ENCODE measurements around the gene PARVB. TPM values are rescaled to one million over a fixed set of nuclear protein-coding genes. Genes with fewer than 3 reads are reported as not detected.

Gene PARVB
- total RNA-seq, 1 donor from 2014 or later = 197 TPM

DNA sequence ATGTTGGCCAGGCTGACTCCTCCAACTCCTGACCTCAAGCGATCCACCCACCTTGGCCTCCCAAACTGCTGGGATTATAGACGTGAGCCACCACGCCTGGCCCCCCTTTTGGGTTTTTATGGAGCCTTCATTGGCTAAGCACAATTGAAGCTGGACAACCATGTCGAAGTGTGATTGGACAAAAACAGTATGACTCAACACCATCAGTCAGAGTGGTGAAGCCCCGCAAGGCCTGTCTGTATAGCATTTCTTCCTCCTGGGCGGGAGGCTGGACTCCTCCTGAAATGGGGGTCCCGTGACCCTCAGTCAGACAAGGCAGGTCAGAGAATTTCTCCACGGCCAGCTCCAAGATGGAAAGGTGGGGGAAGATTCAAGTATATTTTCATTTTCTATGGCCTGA, 3.1 kb upstream of the PARVB start:
- no peak for DNase-seq (ENCODE audit: missing footprints)
- intact Hi-C loops (cut with DNase I) = loop anchor here (5.0 kb wide), 1 partner anchor 36 kb away; no protein-coding TSS in a partner anchor
- ATAC-seq = no peak

GRCh38 chr22:44023404-44024287, 456 bp upstream of the PARVB start:
- peak; percentile 65 for ATAC-seq
- intact Hi-C loops (cut with DNase I) = loop anchor here (2.0 to 5.0 kb wide), 3 partner anchors 25 to 61 kb away; no protein-coding TSS in a partner anchor
- DNase-seq (ENCODE audit: missing footprints) = peak; percentile 88

- intact Hi-C loops (cut with DNase I) = loop anchor here (1.0 to 2.0 kb wide), 3 partner anchors 43 to 59 kb away; no protein-coding TSS in a partner anchor
- ATAC-seq = no peak
- DNase-seq (ENCODE audit: missing footprints) = peak; percentile 80
Measured at GRCh38 chr22:44025171-44026065, 1.3 kb downstream of the PARVB start.

- ATAC-seq (no peak), DNase-seq (ENCODE audit: missing footprints) (no peak)
- intact Hi-C loops (cut with DNase I) = loop anchor here (1.0 kb wide), 1 partner anchor 42 kb away; no protein-coding TSS in a partner anchor
Measured at GRCh38 chr22:44026066-44026629, 2.0 kb downstream of the PARVB start.

GRCh38 chr22:44026630-44027511, 2.8 kb downstream of the PARVB start:
- ATAC-seq = peak; percentile 52
- DNase-seq (ENCODE audit: missing footprints) = peak; percentile 92
- intact Hi-C loops (cut with DNase I) = loop anchor here (1.0 kb wide), 1 partner anchor 41 kb away; no protein-coding TSS in a partner anchor

GRCh38 chr22:44028091-44028490, 4.0 kb downstream of the PARVB start:
- ATAC-seq (no peak), DNase-seq (ENCODE audit: missing footprints) (no peak)
- intact Hi-C loops (cut with DNase I) = no loop called here

DNA sequence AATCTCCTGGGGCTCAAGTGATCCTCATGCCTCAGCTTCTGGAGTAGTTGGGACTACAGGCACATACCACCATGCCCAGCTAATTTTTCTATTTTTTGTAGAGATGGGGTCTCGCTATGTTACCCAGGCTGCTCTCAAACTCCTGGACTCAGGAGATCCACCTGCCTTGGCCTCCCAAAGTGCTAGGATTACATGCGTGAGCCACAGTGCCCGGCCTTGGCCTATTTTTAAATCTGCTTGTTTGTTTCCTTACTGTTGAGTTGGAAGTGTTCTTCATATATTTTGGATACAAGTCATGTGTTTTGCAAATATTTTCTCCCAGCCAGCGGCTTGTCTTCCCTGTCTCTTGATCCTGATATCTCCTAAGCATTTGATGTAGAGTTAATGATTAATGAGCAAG, 5.0 kb downstream of the PARVB start:
- no peak for ATAC-seq
- DNase-seq (ENCODE audit: missing footprints) = no peak
- intact Hi-C loops (cut with DNase I) = no loop called here

GRCh38 chr22:44030051-44030701, 6.1 kb downstream of the PARVB start:
- ATAC-seq (no peak), DNase-seq (ENCODE audit: missing footprints) (no peak)
- intact Hi-C loops (cut with DNase I) = no loop called here

- no peak for ATAC-seq
- DNase-seq (ENCODE audit: missing footprints) = no peak
- intact Hi-C loops (cut with DNase I) = no loop called here
Measured at GRCh38 chr22:44030702-44031082, 6.6 kb downstream of the PARVB start.

DNA sequence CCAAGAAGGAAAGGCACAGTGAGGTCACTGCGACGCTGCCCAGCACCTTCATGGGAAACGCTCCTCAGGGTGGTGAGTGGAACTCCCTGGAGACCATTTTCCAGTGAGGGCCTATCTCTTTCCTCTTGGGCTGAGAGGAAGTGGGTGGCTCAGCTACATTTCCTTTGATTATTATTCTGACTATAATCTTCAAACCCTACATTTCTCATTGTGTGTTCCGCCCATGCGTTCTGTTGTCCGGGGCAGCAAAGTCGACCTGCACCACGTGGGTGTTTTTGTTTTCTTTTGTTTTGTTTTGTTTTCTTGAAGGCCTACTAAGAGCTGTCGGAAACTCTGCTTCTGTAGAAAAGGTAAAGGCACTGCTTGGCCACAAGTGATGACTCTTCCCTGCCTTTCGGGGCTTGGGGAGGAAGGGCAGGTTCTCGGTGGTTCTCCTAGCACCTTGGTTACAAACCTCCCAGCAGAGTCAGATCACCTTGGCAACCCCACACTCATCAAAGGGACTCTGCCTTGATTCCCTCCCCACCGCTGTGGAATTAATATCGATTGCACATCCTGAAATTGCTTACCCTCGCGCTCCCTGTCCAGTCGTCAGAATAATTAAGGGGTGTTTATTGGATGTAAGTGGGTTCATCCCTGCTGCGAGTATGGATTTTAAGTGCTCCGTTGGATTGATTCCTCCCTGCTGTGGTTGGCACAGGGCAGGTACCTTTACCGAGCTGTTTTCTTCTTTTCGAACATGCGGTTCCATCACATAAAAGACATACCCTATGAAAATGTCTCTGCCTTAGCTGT, 7.3 kb downstream of the PARVB start:
- intact Hi-C loops (cut with DNase I) = no loop called here
- ATAC-seq (no peak), DNase-seq (ENCODE audit: missing footprints) (no peak)

DNA sequence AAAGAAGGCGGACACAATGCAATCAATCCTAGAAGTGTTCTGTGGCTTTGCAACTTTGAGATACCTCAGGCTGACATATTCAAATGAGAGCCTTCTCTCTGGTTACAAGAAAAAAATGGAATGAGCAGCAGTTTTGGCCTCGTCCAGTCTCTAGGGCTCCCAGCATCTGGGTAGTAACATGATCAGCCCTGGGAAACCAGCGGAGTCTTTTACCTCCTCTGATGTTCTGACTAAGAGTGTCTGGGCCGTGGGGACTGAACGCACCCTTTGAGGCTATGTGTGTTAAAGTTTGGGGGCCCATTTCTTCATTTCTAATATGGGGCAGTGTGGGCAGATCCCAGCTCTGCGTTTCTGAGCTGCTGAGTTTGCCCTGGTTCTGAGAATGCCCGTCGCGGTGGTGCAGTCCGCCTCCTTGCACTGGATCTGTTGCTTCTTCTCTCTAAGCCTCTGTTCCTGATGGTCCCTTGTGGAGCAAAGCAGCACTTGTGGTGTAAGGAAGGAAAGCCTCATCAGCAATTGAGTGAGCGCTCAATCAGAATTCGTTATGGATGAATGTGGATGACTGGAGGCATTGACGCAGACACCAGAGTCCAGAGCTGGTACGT, 8.1 kb downstream of the PARVB start:
- ATAC-seq (peak; percentile 73), DNase-seq (ENCODE audit: missing footprints) (no peak)
- intact Hi-C loops (cut with DNase I) = no loop called here

GRCh38 chr22:44033287-44033686, 9.2 kb downstream of the PARVB start:
- intact Hi-C loops (cut with DNase I) = no loop called here
- ATAC-seq (no peak), DNase-seq (ENCODE audit: missing footprints) (no peak)

- intact Hi-C loops (cut with DNase I) = no loop called here
- ATAC-seq = peak; percentile 59
- no peak for DNase-seq (ENCODE audit: missing footprints)
Measured at GRCh38 chr22:44033694-44034093, 9.6 kb downstream of the PARVB start.

GRCh38 chr22:44037519-44038375, 13.6 kb downstream of the PARVB start:
- DNase-seq (ENCODE audit: missing footprints) = no peak
- peak; percentile 84 for ATAC-seq
- intact Hi-C loops (cut with DNase I) = no loop called here

DNA sequence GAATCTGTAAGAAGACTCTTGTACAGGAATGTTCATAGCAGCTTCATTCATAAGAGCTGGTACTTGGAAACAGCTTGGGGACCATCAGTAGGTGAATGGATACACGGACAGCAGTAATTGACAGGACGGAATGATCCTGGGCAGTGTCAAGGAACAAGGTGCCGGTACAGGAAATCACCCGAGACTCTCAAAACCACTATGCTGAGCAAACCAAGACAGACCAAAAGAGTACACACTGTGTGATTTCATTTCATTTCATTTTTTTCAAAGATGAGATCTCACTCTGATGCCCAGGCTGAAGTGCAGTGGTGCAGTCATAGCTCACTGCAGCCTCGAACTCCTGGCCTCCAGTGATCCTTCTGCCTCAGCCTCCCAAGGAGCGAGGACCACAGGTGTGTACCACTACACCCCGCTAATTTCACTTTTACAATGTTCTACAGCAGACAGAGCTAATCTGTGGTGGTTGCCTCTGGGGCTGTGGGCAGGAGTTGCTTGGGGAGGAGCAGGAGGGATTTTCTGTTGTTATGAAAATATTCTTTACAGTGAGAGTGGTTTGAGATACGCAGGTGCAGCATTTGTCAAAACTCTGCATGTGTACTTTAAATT, 15.6 kb downstream of the PARVB start:
- ATAC-seq = no peak
- intact Hi-C loops (cut with DNase I) = no loop called here
- no peak for DNase-seq (ENCODE audit: missing footprints)

Data from Right ventricle myocardium inferior (tissue), 1 donor.